BLaER1 (cell line): ENCODE data around the gene EDEM1.

ENCODE experiments used
- H3K27ac ChIP-seq: shearing (Covaris generic); formaldehyde crosslinking; 2 replicates; pipeline ENCODE4 v1.8.1; 2022
- H3K27me3 ChIP-seq: shearing (Covaris generic); formaldehyde crosslinking; 2 replicates; pipeline ENCODE4 v1.8.1; 2022
- H3K36me3 ChIP-seq: shearing (Covaris generic); formaldehyde crosslinking; 2 replicates; pipeline ENCODE4 v1.8.1; 2022
- H3K4me1 ChIP-seq: shearing (Covaris generic); formaldehyde crosslinking; 2 replicates; pipeline ENCODE4 v1.8.1; 2022
- H3K4me2 ChIP-seq: shearing (Covaris generic); formaldehyde crosslinking; 2 replicates; pipeline ENCODE4 v1.8.1; 2022
- H3K4me3 ChIP-seq: shearing (Covaris generic); formaldehyde crosslinking; 2 replicates; pipeline ENCODE4 v1.8.1; 2022
- H3K9ac ChIP-seq: shearing (Covaris generic); formaldehyde crosslinking; 2 replicates; pipeline ENCODE4 v1.8.1; 2022
- H3K9me3 ChIP-seq: shearing (Covaris generic); formaldehyde crosslinking; 2 replicates; pipeline ENCODE4 v1.8.1; 2022
- H4K20me1 ChIP-seq: shearing (Covaris generic); formaldehyde crosslinking; 2 replicates; pipeline ENCODE4 v1.8.1; 2022
- Cebpa-rat ChIP-seq: shearing (Covaris generic); IDR thresholded peaks from 2 replicates; pipeline ENCODE4 v1.8.1; 2022

Gene EDEM1

GRCh38 chr3:5222283-5223005 lies 34.9 kb downstream of the EDEM1 start:
- peaks cover 35% of the 10 kb centered on the region for H3K4me1 ChIP-seq
- no peaks in the 10 kb centered on the region for H3K9me3 ChIP-seq
- no peak for TF ChIP-seq Cebpa-rat
- H3K4me2 ChIP-seq = no peak overlapping the region
- no peaks in the 10 kb centered on the region for H3K27me3 ChIP-seq
- H3K36me3 ChIP-seq = peaks cover 28% of the 10 kb centered on the region
- H3K27ac ChIP-seq = no peak overlapping the region
- H3K4me3 ChIP-seq = no peak overlapping the region
- H4K20me1 ChIP-seq = peaks cover 56% of the 10 kb centered on the region
- H3K9ac ChIP-seq = no peak overlapping the region

GRCh38 chr3:5226783-5227182 lies 39.3 kb downstream of the EDEM1 start:
- H3K36me3 ChIP-seq = 0 out of 2 replicates have a peak, but pooled peaks cover 5% of the 10 kb centered on the region
- H3K4me2 ChIP-seq = no peak overlapping the region

DNA sequence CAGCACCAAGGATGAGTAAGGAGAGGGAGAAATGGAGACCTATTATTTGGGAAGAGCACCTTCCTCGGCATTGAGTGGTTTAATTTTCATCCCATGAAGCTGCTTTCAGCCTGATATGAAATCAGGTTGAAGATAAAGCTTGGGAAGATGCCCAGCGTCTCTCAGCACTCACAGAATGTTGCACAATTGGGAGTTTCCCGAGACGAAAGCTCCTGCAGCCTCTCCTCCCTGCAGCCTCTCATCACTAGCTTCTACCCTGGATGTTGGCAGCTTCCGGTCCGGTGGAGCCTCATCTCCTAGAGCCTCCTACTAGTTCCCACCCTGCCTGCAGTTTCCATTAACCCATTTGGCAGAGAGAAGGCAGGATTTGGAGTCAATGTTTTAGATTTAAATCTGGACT lies 40.3 kb downstream of the EDEM1 start:
- peaks cover 19% of the 10 kb centered on the region for H3K4me1 ChIP-seq
- 0 out of 2 replicates have a peak, but pooled peaks cover 1% of the 10 kb centered on the region for H3K36me3 ChIP-seq
- no peaks in the 10 kb centered on the region for H3K9me3 ChIP-seq
- H3K27ac ChIP-seq = no peak overlapping the region
- TF ChIP-seq Cebpa-rat = no peak
- no peak overlapping the region for H3K4me3 ChIP-seq
- H3K4me2 ChIP-seq = no peak overlapping the region
- H3K27me3 ChIP-seq = no peaks in the 10 kb centered on the region
- no peak overlapping the region for H3K9ac ChIP-seq
- peaks cover 2% of the 10 kb centered on the region for H4K20me1 ChIP-seq

More at GRCh38 chr3:5226783-5227182, 39.3 kb downstream of the EDEM1 start:
- H3K9me3 ChIP-seq = no peaks in the 10 kb centered on the region
- H3K27me3 ChIP-seq = no peaks in the 10 kb centered on the region
- no peak for TF ChIP-seq Cebpa-rat
- no peak overlapping the region for H3K9ac ChIP-seq
- no peak overlapping the region for H3K4me3 ChIP-seq
- no peak overlapping the region for H3K27ac ChIP-seq
- peaks cover 13% of the 10 kb centered on the region for H4K20me1 ChIP-seq
- peaks cover 19% of the 10 kb centered on the region for H3K4me1 ChIP-seq

GRCh38 chr3:5229414-5229813 lies 41.9 kb downstream of the EDEM1 start:
- no peaks in the 10 kb centered on the region for H3K27me3 ChIP-seq
- no peaks in the 10 kb centered on the region for H3K36me3 ChIP-seq
- H3K27ac ChIP-seq = no peak overlapping the region
- no peaks in the 10 kb centered on the region for H3K9me3 ChIP-seq
- no peak overlapping the region for H3K9ac ChIP-seq
- peaks cover 19% of the 10 kb centered on the region for H3K4me1 ChIP-seq
- H3K4me3 ChIP-seq = no peak overlapping the region
- TF ChIP-seq Cebpa-rat = no peak
- no peak overlapping the region for H3K4me2 ChIP-seq
- no peaks in the 10 kb centered on the region; the same call in 1 of the 2 replicates for H4K20me1 ChIP-seq

- Histone ChIP-seq H4K20me1 (no peaks in the 10 kb centered on the region), H3K36me3 (no peaks in the 10 kb centered on the region), H3K9me3 (no peaks in the 10 kb centered on the region), H3K9ac (no peak overlapping the region), H3K4me1 (peaks cover 17% of the 10 kb centered on the region), H3K27me3 (no peaks in the 10 kb centered on the region), H3K4me2 (peak overlapping the region; percentile 2; the same call in 1 of the 2 replicates), H3K27ac (no peak overlapping the region), H3K4me3 (no peak overlapping the region)
- TF ChIP-seq Cebpa-rat = no peak
Observed at GRCh38 chr3:5231074-5231473, 43.6 kb downstream of the EDEM1 start.

DNA sequence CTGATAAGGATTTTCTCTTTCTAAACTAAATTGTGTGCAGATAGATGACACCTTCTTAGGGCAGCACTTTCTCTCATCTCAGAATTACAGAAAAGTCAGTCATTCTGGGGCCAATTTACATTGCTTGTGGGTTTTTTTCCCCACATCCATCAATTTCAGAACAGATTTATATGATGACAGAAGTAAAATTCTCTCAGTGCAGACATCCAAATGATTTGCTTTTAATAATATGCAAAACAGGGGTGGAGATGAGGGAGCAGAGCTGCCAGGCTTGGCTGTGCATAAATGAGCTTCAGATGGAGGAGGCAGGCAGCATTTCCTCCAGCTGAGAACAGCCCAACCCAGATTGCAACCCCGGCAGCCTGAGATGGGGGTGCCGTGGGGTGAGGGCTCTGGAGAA lies 44.0 kb downstream of the EDEM1 start:
- no peaks in the 10 kb centered on the region for H3K9me3 ChIP-seq
- no peak overlapping the region for H3K9ac ChIP-seq
- TF ChIP-seq Cebpa-rat = no peak
- no peak overlapping the region for H3K4me3 ChIP-seq
- no peak overlapping the region for H3K27ac ChIP-seq
- H3K4me2 ChIP-seq = 0 out of 2 replicates have a peak overlapping the region, but pooled peaks have one; percentile 2
- peaks cover 13% of the 10 kb centered on the region for H3K4me1 ChIP-seq
- H3K36me3 ChIP-seq = no peaks in the 10 kb centered on the region
- H4K20me1 ChIP-seq = no peaks in the 10 kb centered on the region
- H3K27me3 ChIP-seq = no peaks in the 10 kb centered on the region

DNA sequence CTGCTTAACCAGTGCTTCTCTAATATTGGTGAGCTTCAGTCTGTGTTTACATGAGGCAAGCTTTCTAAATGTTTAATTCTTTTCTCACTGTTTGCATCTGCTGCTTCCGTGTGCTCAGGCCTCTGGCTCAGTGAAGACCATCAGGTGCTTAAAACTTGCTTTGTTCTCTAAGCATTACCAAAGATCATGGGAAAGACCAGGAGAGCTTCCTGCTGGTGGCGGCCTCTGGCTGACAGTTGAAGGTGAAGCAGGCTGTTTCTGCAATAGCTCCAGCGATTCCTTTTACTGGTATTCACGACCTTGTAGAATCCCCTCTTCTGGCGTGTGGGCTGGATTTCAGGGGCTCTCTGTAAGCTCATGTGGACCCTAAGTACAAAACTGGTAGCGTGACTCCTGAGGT lies 45.1 kb downstream of the EDEM1 start:
- H3K4me1 ChIP-seq = peaks cover 12% of the 10 kb centered on the region
- H4K20me1 ChIP-seq = no peaks in the 10 kb centered on the region
- H3K4me2 ChIP-seq = no peak overlapping the region
- no peak overlapping the region for H3K9ac ChIP-seq
- no peak overlapping the region for H3K4me3 ChIP-seq
- no peak for TF ChIP-seq Cebpa-rat
- no peaks in the 10 kb centered on the region for H3K36me3 ChIP-seq
- H3K27me3 ChIP-seq = no peaks in the 10 kb centered on the region
- H3K27ac ChIP-seq = no peak overlapping the region
- H3K9me3 ChIP-seq = no peaks in the 10 kb centered on the region

DNA sequence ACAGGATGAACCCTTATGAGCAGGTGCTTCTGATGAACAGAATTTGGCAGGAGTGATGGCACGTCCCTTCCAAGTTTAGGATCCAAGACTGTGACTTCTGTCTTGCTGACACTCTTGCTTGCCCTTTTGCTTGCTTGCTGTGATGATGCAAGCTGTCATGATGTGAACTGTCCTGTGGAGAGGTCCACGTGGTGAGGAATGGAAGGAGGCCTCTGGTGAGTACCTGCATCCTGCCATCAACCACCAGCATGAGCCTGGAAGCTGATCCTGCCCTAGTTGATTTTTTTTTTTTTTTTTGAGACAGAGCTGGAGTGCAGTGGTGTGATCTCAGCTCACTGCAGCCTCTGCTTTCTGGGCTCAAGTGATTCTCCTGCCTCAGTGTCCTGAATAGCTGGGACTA lies 45.5 kb downstream of the EDEM1 start:
- Histone ChIP-seq H3K36me3 (no peaks in the 10 kb centered on the region), H3K27me3 (no peaks in the 10 kb centered on the region), H3K4me3 (no peak overlapping the region), H3K4me2 (no peak overlapping the region), H3K4me1 (peaks cover 12% of the 10 kb centered on the region), H3K9ac (no peak overlapping the region), H4K20me1 (no peaks in the 10 kb centered on the region), H3K9me3 (no peaks in the 10 kb centered on the region), H3K27ac (no peak overlapping the region)
- no peak for TF ChIP-seq Cebpa-rat

DNA sequence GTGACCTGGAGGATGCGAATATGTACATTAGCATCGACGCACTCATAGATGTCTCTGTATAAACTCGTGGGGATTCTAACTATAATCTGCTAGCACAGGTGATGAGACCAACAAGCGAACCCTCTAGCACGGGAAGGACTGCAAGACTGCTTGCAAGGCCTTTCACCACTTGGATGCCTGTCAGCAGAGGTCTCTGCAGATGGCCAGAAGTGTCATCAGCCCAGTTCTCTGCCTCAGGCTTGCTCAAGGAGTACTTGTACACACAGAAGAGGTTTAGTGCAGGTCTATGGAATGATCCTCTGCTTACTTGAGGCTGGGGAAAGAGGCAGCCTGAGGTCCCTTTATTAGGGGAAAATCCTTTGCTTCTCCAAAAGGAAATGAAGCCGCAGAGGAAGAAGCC lies 48.1 kb downstream of the EDEM1 start:
- no peak overlapping the region for H3K9ac ChIP-seq

GRCh38 chr3:5238545-5238944 lies 51.0 kb downstream of the EDEM1 start:
- peaks cover 7% of the 10 kb centered on the region for H3K9me3 ChIP-seq
- TF ChIP-seq Cebpa-rat = no peak
- no peak overlapping the region for H3K27ac ChIP-seq
- H3K9ac ChIP-seq = no peak overlapping the region
- no peaks in the 10 kb centered on the region for H3K4me1 ChIP-seq
- H4K20me1 ChIP-seq = no peaks in the 10 kb centered on the region
- no peak overlapping the region for H3K4me3 ChIP-seq
- no peaks in the 10 kb centered on the region for H3K36me3 ChIP-seq
- H3K27me3 ChIP-seq = no peaks in the 10 kb centered on the region
- no peak overlapping the region for H3K4me2 ChIP-seq

More for the DNA sequence above, 48.1 kb downstream of the EDEM1 start:
- H3K4me3 ChIP-seq = no peak overlapping the region
- no peaks in the 10 kb centered on the region for H3K9me3 ChIP-seq
- H3K27ac ChIP-seq = no peak overlapping the region
- no peaks in the 10 kb centered on the region for H4K20me1 ChIP-seq
- no peak for TF ChIP-seq Cebpa-rat
- H3K36me3 ChIP-seq = no peaks in the 10 kb centered on the region
- no peaks in the 10 kb centered on the region for H3K27me3 ChIP-seq
- no peak overlapping the region for H3K4me2 ChIP-seq
- H3K4me1 ChIP-seq = peaks cover 12% of the 10 kb centered on the region
